ENCODE results near the gene APOBEC3H. TPM values are rescaled to one million over a fixed set of nuclear protein-coding genes. Genes with fewer than 3 reads are reported as not detected.

The APOBEC3H gene
- total RNA-seq, 1 experiment from 2014 or later: not detected

- ChIA-PET CTCF (no interaction called here), POLR2A (no interaction called here)
- DNase-seq: no peak
- Mint-ChIP-seq H3K27me3 (ENCODE audit: insufficient read depth, unreplicated experiment) (no peaks in the 10 kb centered on the region), H3K9me3 (ENCODE audit: unreplicated experiment) (no peaks in the 10 kb centered on the region), H3K36me3 (ENCODE audit: insufficient read depth, unreplicated experiment) (no peaks in the 10 kb centered on the region), H3K27ac (ENCODE audit: unreplicated experiment) (no peak overlapping the region), H3K4me1 (ENCODE audit: low read depth, unreplicated experiment) (no peaks in the 10 kb centered on the region), H3K4me3 (ENCODE audit: unreplicated experiment) (peak overlapping the region; percentile 67)
- Histone ChIP-seq H3K9me3 (no peaks in the 10 kb centered on the region), H3K4me3 (ENCODE audit: low read depth, low read length) (no peak overlapping the region), H3K36me3 (ENCODE audit: control insufficient read depth, insufficient read depth, low read length) (no peaks in the 10 kb centered on the region), H3K27me3 (replicated peaks; ENCODE audit: control insufficient read depth, insufficient read depth, low read length) (no peaks in the 10 kb centered on the region), H3K4me1 (peaks cover 11% of the 10 kb centered on the region; the same call in 1 of the 2 replicates)
- intact Hi-C loops (cut with micrococcal nuclease; ENCODE audit: unreplicated experiment): no loop called here
- TF ChIP-seq CTCF (IDR thresholded peaks at IDR 0.05; ENCODE audit: insufficient read depth in 1 of 2, low read depth in 1 of 2, low read length in 1 of 2, severe bottlenecking in 1 of 2, unreplicated experiment in 1 of 2): no peak
- BruUV-seq (replicated peaks): no TSS peak
These were observed 47.2 kb downstream of the APOBEC3H start for GRCh38 chr22:39144101-39144767.

GRCh38 chr22:39146256-39147101, 49.4 kb downstream of the APOBEC3H start:
- Mint-ChIP-seq H3K27me3 (ENCODE audit: insufficient read depth, unreplicated experiment) (no peaks in the 10 kb centered on the region), H3K4me1 (ENCODE audit: low read depth, unreplicated experiment) (no peaks in the 10 kb centered on the region), H3K36me3 (ENCODE audit: insufficient read depth, unreplicated experiment) (no peaks in the 10 kb centered on the region), H3K27ac (ENCODE audit: unreplicated experiment) (no peak overlapping the region), H3K9me3 (ENCODE audit: unreplicated experiment) (no peaks in the 10 kb centered on the region), H3K4me3 (ENCODE audit: unreplicated experiment) (peak overlapping the region; percentile 71)
- ChIA-PET POLR2A (no interaction called here), CTCF (no interaction called here)
- intact Hi-C loops (cut with micrococcal nuclease; ENCODE audit: unreplicated experiment): no loop called here
- BruUV-seq (replicated peaks): no TSS peak
- peak overlapping the region; percentile 50 for H3K4me3 ChIP-seq (ENCODE audit: low read depth, low read length)
- H3K27me3 ChIP-seq (replicated peaks; ENCODE audit: control insufficient read depth, insufficient read depth, low read length): no peaks in the 10 kb centered on the region
- no peaks in the 10 kb centered on the region for H3K36me3 ChIP-seq (ENCODE audit: control insufficient read depth, insufficient read depth, low read length)
- H3K4me1 ChIP-seq: peaks cover 11% of the 10 kb centered on the region; the same call in 1 of the 2 replicates
- H3K9me3 ChIP-seq: no peaks in the 10 kb centered on the region
- no peak for TF ChIP-seq CTCF (IDR thresholded peaks at IDR 0.05; ENCODE audit: insufficient read depth in 1 of 2, low read depth in 1 of 2, low read length in 1 of 2, severe bottlenecking in 1 of 2, unreplicated experiment in 1 of 2)
- DNase-seq: no peak

- no peaks in the 10 kb centered on the region for H3K4me1 Mint-ChIP-seq (ENCODE audit: low read depth, unreplicated experiment)
- no peaks in the 10 kb centered on the region for H3K36me3 Mint-ChIP-seq (ENCODE audit: insufficient read depth, unreplicated experiment)
- ChIA-PET POLR2A (interaction anchor here (0.9 kb wide), 1 partner anchor 304 kb away, joined by 3 read pairs; no protein-coding TSS in a partner anchor), CTCF (no interaction called here)
- no peaks in the 10 kb centered on the region for H3K36me3 ChIP-seq (ENCODE audit: control insufficient read depth, insufficient read depth, low read length)
- peaks cover 14% of the 10 kb centered on the region; the same call in 1 of the 2 replicates for H3K4me1 ChIP-seq
- H3K9me3 Mint-ChIP-seq (ENCODE audit: unreplicated experiment): no peaks in the 10 kb centered on the region
- BruUV-seq (replicated peaks): no TSS peak
- intact Hi-C loops (cut with micrococcal nuclease; ENCODE audit: unreplicated experiment): no loop called here
- no peaks in the 10 kb centered on the region for H3K27me3 ChIP-seq (replicated peaks; ENCODE audit: control insufficient read depth, insufficient read depth, low read length)
- TF ChIP-seq CTCF (IDR thresholded peaks at IDR 0.05; ENCODE audit: insufficient read depth in 1 of 2, low read depth in 1 of 2, low read length in 1 of 2, severe bottlenecking in 1 of 2, unreplicated experiment in 1 of 2): no peak
- DNase-seq: peak in 1 of 2 experiments; percentile 13
- no peak overlapping the region for H3K4me3 ChIP-seq (ENCODE audit: low read depth, low read length)
- H3K27ac Mint-ChIP-seq (ENCODE audit: unreplicated experiment): no peak overlapping the region
- no peaks in the 10 kb centered on the region for H3K27me3 Mint-ChIP-seq (ENCODE audit: insufficient read depth, unreplicated experiment)
- H3K4me3 Mint-ChIP-seq (ENCODE audit: unreplicated experiment): no peak overlapping the region
- no peaks in the 10 kb centered on the region for H3K9me3 ChIP-seq
These were observed 50.4 kb downstream of the APOBEC3H start for GRCh38 chr22:39147335-39148025.

All from Caco-2 (cell line).